H1 (cell line): ENCODE data around the gene ACOT7. TPM values are rescaled to one million over a fixed set of nuclear protein-coding genes. Genes with fewer than 3 reads are reported as not detected.

ENCODE experiments used
- CTCF ChIA-PET: fragments of 300-600 bp; sonication (Branson Sonifier 250); formaldehyde crosslinking; loops from one replicate; lab custom pipeline; 2021; ENCODE audit not compliant: partially characterized antibody; lab: Charles Lee
- POLR2A ChIA-PET: fragments of 300-600 bp; sonication (Branson Sonifier 250); formaldehyde crosslinking; loops from one replicate; lab custom pipeline; 2021; ENCODE audit warnings: inconsistent platforms; ENCODE audit not compliant: partially characterized antibody; lab: Charles Lee
- DNase-seq, 2 experiments: peaks; one replicate each; pipeline versions ENCODE4 v3.0.0 to v3.0.0-alpha.2; 2010 to 2022; ENCODE audit warnings: low spot score in 2 of 2, low read depth in 1 of 2, mixed read lengths in 1 of 2
- FAIRE-seq: peaks from 2 replicates; lab custom pipeline; 2011; peaks lifted over from hg19 to GRCh38; lab: Jason Lieb, UNC
- H2AFZ ChIP-seq: 2 replicates; pipeline ENCODE4 v1.8.1; 2012; ENCODE audit warnings: low read length, inconsistent platforms
- H2AK5ac ChIP-seq: 2 replicates; pipeline ENCODE4 v1.6.1; 2013; ENCODE audit warnings: low read depth, low read length
- H2BK120ac ChIP-seq: replicated peaks from 2 replicates; pipeline ENCODE3; 2013; ENCODE audit warnings: low read depth, low read length, inconsistent platforms
- H2BK12ac ChIP-seq: 2 replicates; pipeline ENCODE4 v1.6.1; 2013; ENCODE audit warnings: low read depth, low read length
- H2BK15ac ChIP-seq: 2 replicates; pipeline ENCODE4 v1.6.1; 2013; ENCODE audit warnings: low read length
- H2BK20ac ChIP-seq: 2 replicates; pipeline ENCODE4 v1.6.1; 2013; ENCODE audit warnings: low read length
- H2BK5ac ChIP-seq: 2 replicates; pipeline ENCODE4 v1.6.1; 2013; ENCODE audit warnings: low read depth, low read length
- H3K14ac ChIP-seq: 2 replicates; pipeline ENCODE4 v1.6.1; 2013; ENCODE audit warnings: inconsistent platforms; ENCODE audit not compliant: insufficient read length
- H3K18ac ChIP-seq: 2 replicates; pipeline ENCODE4 v1.6.1; 2013; ENCODE audit warnings: low read length; ENCODE audit errors: extremely low read depth
- H3K23ac ChIP-seq: 2 replicates; pipeline ENCODE4 v1.6.1; 2013; ENCODE audit warnings: inconsistent platforms; ENCODE audit not compliant: insufficient read length
- H3K23me2 ChIP-seq: 2 replicates; pipeline ENCODE4 v1.6.1; 2013; ENCODE audit warnings: low read depth, low read length
- H3K27ac ChIP-seq: 2 replicates; pipeline ENCODE4 v1.6.1; 2011; ENCODE audit warnings: low read depth, low read length, inconsistent platforms
- H3K27me3 ChIP-seq, 4 experiments: replicated peaks in 1 of 4; 1 replicate in 1 of 4; 2 replicates in 3 of 4; pipeline versions ENCODE4 v1.6.1 to v1.8.1; 2011 to 2013; ENCODE audit warnings: low read length in 3 of 4, mild to moderate bottlenecking in 3 of 4, inconsistent platforms in 2 of 4, mixed read lengths in 2 of 4, moderate library complexity in 1 of 4; ENCODE audit not compliant: control insufficient read depth in 3 of 4, insufficient read depth in 3 of 4; ENCODE audit errors: extremely low read depth in 1 of 4
- H3K36me3 ChIP-seq, 4 experiments: 2 replicates each; pipeline versions ENCODE4 v1.6.1 to v1.8.1; 2011 to 2013; ENCODE audit warnings: mild to moderate bottlenecking in 4 of 4, low read length in 3 of 4, moderate library complexity in 2 of 4, control low read depth in 1 of 4, inconsistent platforms in 1 of 4; ENCODE audit not compliant: insufficient read depth in 4 of 4, control insufficient read depth in 2 of 4
- H3K4ac ChIP-seq: replicated peaks from 2 replicates; pipeline ENCODE3; 2013; ENCODE audit warnings: low read length, low read depth, mixed read lengths, inconsistent platforms; ENCODE audit not compliant: insufficient read length
- H3K4me1 ChIP-seq, 4 experiments: replicated peaks in 1 of 4; 1 replicate in 1 of 4; 2 replicates in 3 of 4; pipeline versions ENCODE4 v1.6.1 to v1.8.1; 2011 to 2013; ENCODE audit warnings: low read length in 3 of 4, inconsistent platforms in 2 of 4, mixed read lengths in 1 of 4; ENCODE audit not compliant: insufficient read depth in 4 of 4, control insufficient read depth in 3 of 4
- H3K4me2 ChIP-seq, 2 experiments: 2 replicates each; pipeline versions ENCODE4 v1.6.1 to v1.8.1; 2011 to 2013; ENCODE audit warnings: low read depth in 2 of 2, low read length in 2 of 2, control low read depth in 1 of 2, inconsistent platforms in 1 of 2, mild to moderate bottlenecking in 1 of 2; ENCODE audit not compliant: insufficient read depth in 1 of 2
- H3K4me3 ChIP-seq, 4 experiments: fragments of 200-600, 300-600 bp in 1 of 4; sonication (generic), shearing (Covaris generic), sonication (Bioruptor Twin) in 1 of 4; 2 replicates each; pipeline versions ENCODE4 v1.5.1 to v1.8.1; 2011 to 2016; ENCODE audit warnings: low read length in 4 of 4, low read depth in 3 of 4, control low read depth in 2 of 4, inconsistent platforms in 2 of 4, mild to moderate bottlenecking in 2 of 4, mixed read lengths in 1 of 4, moderate library complexity in 1 of 4; ENCODE audit not compliant: insufficient read depth in 2 of 4; ENCODE audit errors: extremely low read depth in 1 of 4
- H3K56ac ChIP-seq: replicated peaks from 2 replicates; pipeline ENCODE3; 2013; ENCODE audit warnings: low read depth, mild to moderate bottlenecking, mixed read lengths, low read length, inconsistent platforms; ENCODE audit not compliant: insufficient read length
- H3K79me1 ChIP-seq: 2 replicates; pipeline ENCODE4 v1.6.1; 2013; ENCODE audit warnings: low read depth, low read length, control low read depth
- H3K79me2 ChIP-seq, 2 experiments: 2 replicates each; pipeline versions ENCODE4 v1.6.1 to v1.8.1; 2012 to 2013; ENCODE audit warnings: low read length in 2 of 2, mild to moderate bottlenecking in 2 of 2, inconsistent platforms in 1 of 2; ENCODE audit not compliant: insufficient read depth in 2 of 2, control insufficient read depth in 1 of 2
- H3K9ac ChIP-seq, 4 experiments: replicated peaks in 1 of 4; 1 replicate in 1 of 4; 2 replicates in 3 of 4; pipeline versions ENCODE4 v1.6.1 to v1.8.1; 2011 to 2013; ENCODE audit warnings: low read depth in 3 of 4, low read length in 3 of 4, control low read depth in 2 of 4, mild to moderate bottlenecking in 2 of 4, moderate library complexity in 2 of 4, inconsistent platforms in 1 of 4; ENCODE audit errors: extremely low read depth in 1 of 4
- H3K9me3 ChIP-seq, 2 experiments: 2 replicates each; pipeline versions ENCODE4 v1.6.1 to v1.8.1; 2012 to 2013; ENCODE audit warnings: mild to moderate bottlenecking in 2 of 2, moderate library complexity in 2 of 2, control low read depth in 1 of 2, inconsistent platforms in 1 of 2, low read depth in 1 of 2, low read length in 1 of 2, mixed read lengths in 1 of 2; ENCODE audit not compliant: insufficient read depth in 2 of 2
- H4K20me1 ChIP-seq, 2 experiments: replicated peaks in 1 of 2; 2 replicates each; pipeline versions ENCODE3 to v1.8.1; 2011 to 2013; ENCODE audit warnings: inconsistent platforms in 2 of 2, low read length in 2 of 2, mild to moderate bottlenecking in 1 of 2; ENCODE audit not compliant: insufficient read depth in 2 of 2, control insufficient read depth in 1 of 2
- H4K5ac ChIP-seq: 2 replicates; pipeline ENCODE4 v1.6.1; 2013; ENCODE audit warnings: low read length, low read depth, mixed read lengths, inconsistent platforms; ENCODE audit not compliant: insufficient read length
- H4K8ac ChIP-seq: 2 replicates; pipeline ENCODE4 v1.8.0; 2013; ENCODE audit warnings: mild to moderate bottlenecking, moderate library complexity, low read length, inconsistent platforms; ENCODE audit not compliant: insufficient read depth; ENCODE audit errors: extremely low read depth
- H4K91ac ChIP-seq: replicated peaks from 2 replicates; pipeline ENCODE3; 2013; ENCODE audit warnings: low read length, mixed read lengths, inconsistent platforms; ENCODE audit not compliant: insufficient read length
- CHD1 ChIP-seq: IDR thresholded peaks from 2 replicates; pipeline ENCODE4 v1.6.1; 2012; ENCODE audit warnings: low read depth, low read length, improper control_type of control experiment
- JUN ChIP-seq: IDR thresholded peaks from 2 replicates; pipeline ENCODE4 v1.6.1; 2011; ENCODE audit warnings: low read depth, mild to moderate bottlenecking, improper control_type of control experiment, low read length
- WGBS, 2 experiments: shearing (Covaris generic) in 1 of 2; methylation state at CpG; one replicate each; pipeline versions ENCODE4 v1.1.6 to v1.1.7; 2013 to 2015; ENCODE audit warnings: low lambda C conversion rate in 2 of 2, mixed read lengths in 2 of 2, inconsistent platforms in 1 of 2, low coverage in 1 of 2, missing lambda C conversion rate in 1 of 2; ENCODE audit not compliant: insufficient replicate concordance in 2 of 2, insufficient coverage in 1 of 2, insufficient read length in 1 of 2; ENCODE audit errors: extremely low coverage in 1 of 2, missing lambda C conversion rate in 1 of 2; 5-methylcytosine and 5-hydroxymethylcytosine counted together
- polyA plus RNA-seq, 7 experiments: library from polyadenylated mRNA; depleted of rRNA in 3 of 7; stranded (reverse) in 5 of 7; unstranded in 2 of 7; fragments of >200 nt in 5 of 7; fragments of 200-250 nt in 2 of 7; gene quantifications; 1 replicate in 5 of 7; 2 replicates in 1 of 7; 4 replicates in 1 of 7; pipeline versions ENCODE4 v1.2.1 to v1.2.3, GENCODE V29; 2011 to 2013; ENCODE audit warnings: missing spikeins in 2 of 7, mixed read lengths in 2 of 7
- total RNA-seq: library from RNA; stranded (reverse); fragmentation: NEBNext Ultra II Directional; extraction: Animal tissue kit (Norgen Biotek cat#: 25700); gene quantifications from 2 replicates; pipeline ENCODE4 v1.2.1, GENCODE V29; 2021

The ACOT7 gene
- total and polyA plus RNA-seq, 2 of the 8 experiments (the other 6 are each of a cell fraction or from before 2014, with no cell fraction given): 151 to 214 TPM

GRCh38 chr1:6417961-6418667 is 24.5 kb upstream of the ACOT7 start:
- peaks cover 0 to 7% of the 10 kb centered on the region in 2 experiments for H4K20me1 ChIP-seq
- no peak overlapping the region for H2AK5ac ChIP-seq
- no peak overlapping the region; a peak in 1 of 4 replicates for H3K4me2 ChIP-seq
- H4K91ac ChIP-seq: no peak overlapping the region
- no peak overlapping the region for H4K5ac ChIP-seq
- H3K4me3 ChIP-seq: peak overlapping the region in 1 of 4 experiments; percentile 60; a peak in 1 of 8 replicates
- POLR2A ChIA-PET: interaction anchor here (1.0 to 1.9 kb wide), 2 partner anchors 24 to 30 kb away, joined by 3 to 4 read pairs; partner anchors contain the start of gene ACOT7
- peaks cover 6 to 22% (median 10%) of the 10 kb centered on the region in 4 experiments for H3K4me1 ChIP-seq
- H3K79me1 ChIP-seq: no peaks in the 10 kb centered on the region
- peaks cover 57 to 84% (median 81%) of the 10 kb centered on the region in 4 experiments for H3K27me3 ChIP-seq
- no peaks in the 10 kb centered on the region for H3K79me2 ChIP-seq
- no peak overlapping the region for H3K18ac ChIP-seq
- CTCF ChIA-PET: interaction anchor here (0.6 to 58.4 kb wide), 9 partner anchors 8 to 1643 kb away, joined by 3 to 1769 read pairs (median 5); partner anchors contain the start of gene RNF207
- H3K23me2 ChIP-seq: peaks cover 11% of the 10 kb centered on the region; the same call in 1 of the 2 replicates
- H2BK20ac ChIP-seq: 0 out of 2 replicates have a peak overlapping the region, but pooled peaks have one; percentile 80
- H2BK12ac ChIP-seq: no peak overlapping the region
- TF ChIP-seq CHD1: no peak
- no peak for TF ChIP-seq JUN
- H3K27ac ChIP-seq: no peak overlapping the region
- H3K9me3 ChIP-seq: no peaks in the 10 kb centered on the region
- FAIRE-seq (no peak), DNase-seq (no peak)
- H4K8ac ChIP-seq: no peak overlapping the region
- H3K9ac ChIP-seq: no peak overlapping the region
- H3K4ac ChIP-seq: no peak overlapping the region
- no peak overlapping the region for H3K14ac ChIP-seq
- H2AFZ ChIP-seq: no peak overlapping the region
- H2BK5ac ChIP-seq: no peak overlapping the region
- H3K23ac ChIP-seq: no peak overlapping the region
- peak overlapping the region; percentile 88; the same call in 1 of the 2 replicates for H2BK15ac ChIP-seq
- no peak overlapping the region for H3K56ac ChIP-seq
- H2BK120ac ChIP-seq: no peak overlapping the region
- H3K36me3 ChIP-seq: peaks cover 0 to 8% (median 0%) of the 10 kb centered on the region in 4 experiments; a peak in 1 of 8 replicates
- 85% methylated on average over 8 of the region's 8 CpGs; no CpG with 5 or more reads in 1 of the 2 experiments for WGBS, 2 experiments
